HEK293 (cell line): ENCODE data around the gene PTPRG.

Experiments used
- CTCF ChIA-PET: fragments of 350-600 bp; formaldehyde crosslinking; extraction: SDS; loops from one replicate; lab custom pipeline; 2021; ENCODE audit warnings: antibody characterized with exemption; lab: Yijun Ruan, JAX
- POLR2A ChIA-PET: fragments of 300-600 bp; formaldehyde crosslinking; extraction: SDS; loops from one replicate; lab custom pipeline; 2020; ENCODE audit warnings: antibody characterized with exemption, inconsistent platforms; lab: Yijun Ruan, JAX
- H3K27ac ChIP-seq: fragments of 200-500 bp; sonication (Bioruptor generic); 2 replicates; pipeline ENCODE4 v1.5.1; 2014; ENCODE audit warnings: low read depth, low read length, control low read depth, inconsistent platforms; ENCODE audit errors: extremely low read depth
- H3K36me3 ChIP-seq, 2 experiments: fragments of 200-500 bp in 1 of 2; sonication (Bioruptor generic) in 1 of 2; 1 replicate in 1 of 2; 2 replicates in 1 of 2; pipeline ENCODE4 v1.5.1; 2014 to 2017; ENCODE audit warnings: inconsistent platforms in 2 of 2, low read length in 2 of 2; ENCODE audit not compliant: control insufficient read depth in 2 of 2, insufficient read depth in 1 of 2
- H3K4me1 ChIP-seq: fragments of 200-500 bp; sonication (Bioruptor generic); 2 replicates; pipeline ENCODE4 v1.5.1; 2014; ENCODE audit warnings: mild to moderate bottlenecking, low read length, inconsistent platforms; ENCODE audit not compliant: control insufficient read depth, insufficient read depth
- H3K4me3 ChIP-seq: 2 replicates; pipeline ENCODE4 v1.5.1; 2011; ENCODE audit warnings: low read depth, mild to moderate bottlenecking, control low read depth, low read length, moderate library complexity
- H3K9me3 ChIP-seq: fragments of 200-500 bp; sonication (Bioruptor generic); 2 replicates; pipeline ENCODE4 v1.5.1; 2014; ENCODE audit warnings: low read depth, low read length, inconsistent platforms; ENCODE audit not compliant: control insufficient read depth, insufficient read depth
- KLF10 ChIP-seq: fragments of 450-650 bp; IDR thresholded peaks from 2 replicates; pipeline ENCODE4 v1.5.1; 2018; ENCODE audit warnings: missing biosample characterization, mild to moderate bottlenecking, missing genetic modification characterization
- MZF1 ChIP-seq: fragments of 450-650 bp; formaldehyde crosslinking; IDR thresholded peaks from 2 replicates; pipeline ENCODE4 v1.5.1; 2017; ENCODE audit warnings: missing biosample characterization, missing genetic modification characterization, borderline replicate concordance
- SP7 ChIP-seq: fragments of 450-650 bp; formaldehyde crosslinking; IDR thresholded peaks from 2 replicates; pipeline ENCODE4 v1.5.1; 2016; ENCODE audit warnings: missing biosample characterization, missing genetic modification characterization
- TCF7L2 ChIP-seq: IDR thresholded peaks from 2 replicates; pipeline ENCODE4 v1.6.1; 2011; ENCODE audit warnings: low read depth, mild to moderate bottlenecking, inconsistent platforms, low read length, moderate library complexity, borderline replicate concordance
- TRIM28 ChIP-seq: IDR thresholded peaks from 2 replicates; pipeline ENCODE4 v1.6.1; 2011; ENCODE audit warnings: low read length, control low read depth, borderline replicate concordance
- ZBTB1 ChIP-seq: fragments of 450-650 bp; formaldehyde crosslinking; IDR thresholded peaks from 2 replicates; pipeline ENCODE4 v1.5.1; 2016; ENCODE audit warnings: missing biosample characterization, missing genetic modification characterization
- ZNF112 ChIP-seq: fragments of 450-650 bp; formaldehyde crosslinking; IDR thresholded peaks from 2 replicates; pipeline ENCODE4 v1.5.0; 2017; ENCODE audit warnings: missing biosample characterization, missing genetic modification characterization
- ZNF138 ChIP-seq: fragments of 450-650 bp; formaldehyde crosslinking; IDR thresholded peaks from 2 replicates; pipeline ENCODE4 v1.5.1; 2016; ENCODE audit warnings: missing biosample characterization, missing genetic modification characterization, borderline replicate concordance
- ZNF174 ChIP-seq: fragments of 450-650 bp; formaldehyde crosslinking; IDR thresholded peaks from 2 replicates; pipeline ENCODE4 v1.5.0; 2017; ENCODE audit warnings: missing biosample characterization, mild to moderate bottlenecking, missing genetic modification characterization
- ZNF214 ChIP-seq: fragments of 450-650 bp; formaldehyde crosslinking; IDR thresholded peaks from 2 replicates; pipeline ENCODE4 v1.5.1; 2017; ENCODE audit warnings: missing biosample characterization, mild to moderate bottlenecking, missing genetic modification characterization, borderline replicate concordance
- ZNF302 ChIP-seq: fragments of 450-650 bp; formaldehyde crosslinking; IDR thresholded peaks from 2 replicates; pipeline ENCODE4 v1.5.1; 2016; ENCODE audit warnings: missing biosample characterization, missing genetic modification characterization, low read depth
- ZNF521 ChIP-seq: fragments of 450-650 bp; formaldehyde crosslinking; IDR thresholded peaks from 2 replicates; pipeline ENCODE4 v1.5.1; 2017; ENCODE audit warnings: missing biosample characterization, mild to moderate bottlenecking, missing genetic modification characterization
- ZNF571 ChIP-seq: fragments of 450-650 bp; formaldehyde crosslinking; IDR thresholded peaks from 2 replicates; pipeline ENCODE4 v1.5.0; 2017; ENCODE audit warnings: missing biosample characterization, missing genetic modification characterization
- ZNF624 ChIP-seq: fragments of 450-650 bp; formaldehyde crosslinking; IDR thresholded peaks from 2 replicates; pipeline ENCODE4 v1.5.1; 2017; ENCODE audit warnings: missing biosample characterization, missing genetic modification characterization
- ZNF660 ChIP-seq: fragments of 450-650 bp; IDR thresholded peaks from 2 replicates; pipeline ENCODE4 v1.5.1; 2018; ENCODE audit warnings: missing biosample characterization, mild to moderate bottlenecking, missing genetic modification characterization
- ZNF747 ChIP-seq: fragments of 450-650 bp; formaldehyde crosslinking; IDR thresholded peaks from 2 replicates; pipeline ENCODE4 v1.5.1; 2016; ENCODE audit warnings: missing biosample characterization, missing genetic modification characterization
- ZNF76 ChIP-seq: fragments of 450-650 bp; formaldehyde crosslinking; IDR thresholded peaks from 2 replicates; pipeline ENCODE4; 2016; ENCODE audit warnings: low read depth, missing biosample characterization, missing genetic modification characterization, borderline replicate concordance
- ZNF776 ChIP-seq: fragments of 450-650 bp; formaldehyde crosslinking; IDR thresholded peaks from 2 replicates; pipeline ENCODE4 v1.5.0; 2017; ENCODE audit warnings: missing biosample characterization, missing genetic modification characterization, borderline replicate concordance
- TF ChIP-seq, protein P1 (sequence below): fragments of 450-650 bp; formaldehyde crosslinking; IDR thresholded peaks from 2 replicates; pipeline ENCODE4 v1.5.1; 2016; ENCODE audit warnings: missing biosample characterization, missing genetic modification characterization
- TF ChIP-seq, protein P2 (sequence below): fragments of 450-650 bp; formaldehyde crosslinking; IDR thresholded peaks from 2 replicates; pipeline ENCODE4 v1.5.1; 2017; ENCODE audit warnings: missing biosample characterization, missing genetic modification characterization
- TF ChIP-seq, protein P3 (sequence below): fragments of 450-650 bp; IDR thresholded peaks from 2 replicates; pipeline ENCODE4 v1.5.1; 2018; ENCODE audit warnings: missing biosample characterization, missing genetic modification characterization

PTPRG gene

DNA sequence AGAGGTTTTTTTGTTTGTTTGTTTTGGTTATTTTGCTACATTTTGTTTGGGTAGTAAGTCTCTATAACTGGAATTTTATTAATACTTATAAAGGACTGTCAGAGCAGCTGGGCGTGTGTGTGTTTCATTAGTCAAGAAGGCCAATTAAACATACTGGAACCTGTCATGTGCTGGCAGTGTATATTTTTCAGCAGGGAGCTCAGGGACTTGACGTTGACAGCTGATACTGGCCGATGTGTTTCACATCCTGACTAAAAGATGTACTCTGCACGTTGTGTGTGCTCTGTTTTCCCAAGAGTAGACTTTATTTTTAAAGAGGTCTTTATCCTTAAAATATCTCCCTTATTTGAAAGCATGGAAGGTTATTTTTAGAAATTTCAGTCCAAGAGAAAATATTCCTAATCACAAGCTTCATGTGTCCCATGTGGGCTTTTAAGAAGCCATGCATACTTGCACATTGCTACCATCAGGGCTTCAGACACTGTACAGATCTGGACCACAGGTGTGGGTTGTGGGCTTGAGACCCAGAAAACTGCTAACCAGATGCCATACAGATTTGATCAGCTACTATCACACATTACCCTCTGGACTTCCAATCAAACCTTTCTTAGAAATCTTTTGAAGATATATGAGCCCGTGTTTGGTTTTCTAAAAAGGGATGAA lies 676.0 kb downstream of the PTPRG start (continued):
- TF ChIP-seq ZNF660 (no peak), ZNF214 (no peak)
- TF ChIP-seq, protein P1, sequence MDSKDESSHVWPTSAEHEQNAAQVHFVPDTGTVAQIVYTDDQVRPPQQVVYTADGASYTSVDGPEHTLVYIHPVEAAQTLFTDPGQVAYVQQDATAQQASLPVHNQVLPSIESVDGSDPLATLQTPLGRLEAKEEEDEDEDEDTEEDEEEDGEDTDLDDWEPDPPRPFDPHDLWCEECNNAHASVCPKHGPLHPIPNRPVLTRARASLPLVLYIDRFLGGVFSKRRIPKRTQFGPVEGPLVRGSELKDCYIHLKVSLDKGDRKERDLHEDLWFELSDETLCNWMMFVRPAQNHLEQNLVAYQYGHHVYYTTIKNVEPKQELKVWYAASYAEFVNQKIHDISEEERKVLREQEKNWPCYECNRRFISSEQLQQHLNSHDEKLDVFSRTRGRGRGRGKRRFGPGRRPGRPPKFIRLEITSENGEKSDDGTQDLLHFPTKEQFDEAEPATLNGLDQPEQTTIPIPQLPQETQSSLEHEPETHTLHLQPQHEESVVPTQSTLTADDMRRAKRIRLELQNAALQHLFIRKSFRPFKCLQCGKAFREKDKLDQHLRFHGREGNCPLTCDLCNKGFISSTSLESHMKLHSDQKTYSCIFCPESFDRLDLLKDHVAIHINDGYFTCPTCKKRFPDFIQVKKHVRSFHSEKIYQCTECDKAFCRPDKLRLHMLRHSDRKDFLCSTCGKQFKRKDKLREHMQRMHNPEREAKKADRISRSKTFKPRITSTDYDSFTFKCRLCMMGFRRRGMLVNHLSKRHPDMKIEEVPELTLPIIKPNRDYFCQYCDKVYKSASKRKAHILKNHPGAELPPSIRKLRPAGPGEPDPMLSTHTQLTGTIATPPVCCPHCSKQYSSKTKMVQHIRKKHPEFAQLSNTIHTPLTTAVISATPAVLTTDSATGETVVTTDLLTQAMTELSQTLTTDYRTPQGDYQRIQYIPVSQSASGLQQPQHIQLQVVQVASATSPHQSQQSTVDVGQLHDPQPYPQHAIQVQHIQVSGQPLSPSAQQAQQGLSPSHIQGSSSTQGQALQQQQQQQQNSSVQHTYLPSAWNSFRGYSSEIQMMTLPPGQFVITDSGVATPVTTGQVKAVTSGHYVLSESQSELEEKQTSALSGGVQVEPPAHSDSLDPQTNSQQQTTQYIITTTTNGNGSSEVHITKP (tag by site-specific recombination) = no peak

DNA sequence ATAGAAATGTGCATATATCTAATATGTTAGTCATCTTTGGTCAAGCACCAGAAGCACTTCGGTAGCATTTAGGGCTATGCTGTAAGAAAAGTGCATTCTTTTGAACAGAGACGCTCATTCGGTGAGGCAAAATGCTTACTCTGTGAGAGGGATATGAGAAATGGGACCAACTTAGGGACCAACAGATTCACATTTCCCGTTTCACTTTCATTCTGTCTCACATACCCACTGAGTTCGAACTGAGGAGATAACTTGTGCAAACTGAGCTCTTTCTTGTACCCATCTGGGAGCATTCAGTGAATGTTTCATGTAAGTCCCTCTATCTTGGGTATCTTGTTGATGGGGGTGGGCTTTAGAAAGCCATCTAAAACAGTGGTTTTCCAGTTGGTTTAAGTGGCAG lies 676.6 kb downstream of the PTPRG start:
- Histone ChIP-seq H3K4me3 (no peak overlapping the region), H3K4me1 (no peaks in the 10 kb centered on the region), H3K36me3 (no peaks in the 10 kb centered on the region), H3K27ac (no peak overlapping the region), H3K9me3 (no peaks in the 10 kb centered on the region)
- ChIA-PET POLR2A (no interaction called here), CTCF (interaction anchor here (0.6 to 0.9 kb wide), 2 partner anchors 8 to 64 kb away, joined by 3 read pairs; no protein-coding TSS in a partner anchor)
- TF ChIP-seq ZNF76 (tag by site-specific recombination) (no peak), SP7 (tag by site-specific recombination) (no peak), ZNF624 (tag by site-specific recombination) (no peak), ZNF214 (no peak), KLF10 (no peak), TRIM28 (no peak), ZNF174 (tag by site-specific recombination) (no peak), ZNF112 (tag by site-specific recombination) (no peak), ZNF776 (no peak), ZNF521 (tag by site-specific recombination) (no peak), ZNF747 (tag by site-specific recombination) (no peak), ZBTB1 (tag by site-specific recombination) (no peak), ZNF302 (tag by site-specific recombination) (no peak), MZF1 (tag by site-specific recombination) (no peak), ZNF138 (tag by site-specific recombination) (no peak), ZNF571 (tag by site-specific recombination) (no peak), TCF7L2 (no peak)
- TF ChIP-seq, protein P2, sequence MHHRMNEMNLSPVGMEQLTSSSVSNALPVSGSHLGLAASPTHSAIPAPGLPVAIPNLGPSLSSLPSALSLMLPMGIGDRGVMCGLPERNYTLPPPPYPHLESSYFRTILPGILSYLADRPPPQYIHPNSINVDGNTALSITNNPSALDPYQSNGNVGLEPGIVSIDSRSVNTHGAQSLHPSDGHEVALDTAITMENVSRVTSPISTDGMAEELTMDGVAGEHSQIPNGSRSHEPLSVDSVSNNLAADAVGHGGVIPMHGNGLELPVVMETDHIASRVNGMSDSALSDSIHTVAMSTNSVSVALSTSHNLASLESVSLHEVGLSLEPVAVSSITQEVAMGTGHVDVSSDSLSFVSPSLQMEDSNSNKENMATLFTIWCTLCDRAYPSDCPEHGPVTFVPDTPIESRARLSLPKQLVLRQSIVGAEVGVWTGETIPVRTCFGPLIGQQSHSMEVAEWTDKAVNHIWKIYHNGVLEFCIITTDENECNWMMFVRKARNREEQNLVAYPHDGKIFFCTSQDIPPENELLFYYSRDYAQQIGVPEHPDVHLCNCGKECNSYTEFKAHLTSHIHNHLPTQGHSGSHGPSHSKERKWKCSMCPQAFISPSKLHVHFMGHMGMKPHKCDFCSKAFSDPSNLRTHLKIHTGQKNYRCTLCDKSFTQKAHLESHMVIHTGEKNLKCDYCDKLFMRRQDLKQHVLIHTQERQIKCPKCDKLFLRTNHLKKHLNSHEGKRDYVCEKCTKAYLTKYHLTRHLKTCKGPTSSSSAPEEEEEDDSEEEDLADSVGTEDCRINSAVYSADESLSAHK (tag by site-specific recombination) = no peak
- TF ChIP-seq, protein P3, sequence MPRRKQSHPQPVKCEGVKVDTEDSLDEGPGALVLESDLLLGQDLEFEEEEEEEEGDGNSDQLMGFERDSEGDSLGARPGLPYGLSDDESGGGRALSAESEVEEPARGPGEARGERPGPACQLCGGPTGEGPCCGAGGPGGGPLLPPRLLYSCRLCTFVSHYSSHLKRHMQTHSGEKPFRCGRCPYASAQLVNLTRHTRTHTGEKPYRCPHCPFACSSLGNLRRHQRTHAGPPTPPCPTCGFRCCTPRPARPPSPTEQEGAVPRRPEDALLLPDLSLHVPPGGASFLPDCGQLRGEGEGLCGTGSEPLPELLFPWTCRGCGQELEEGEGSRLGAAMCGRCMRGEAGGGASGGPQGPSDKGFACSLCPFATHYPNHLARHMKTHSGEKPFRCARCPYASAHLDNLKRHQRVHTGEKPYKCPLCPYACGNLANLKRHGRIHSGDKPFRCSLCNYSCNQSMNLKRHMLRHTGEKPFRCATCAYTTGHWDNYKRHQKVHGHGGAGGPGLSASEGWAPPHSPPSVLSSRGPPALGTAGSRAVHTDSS (tag by site-specific recombination) = no peak
- TF ChIP-seq, all 188 proteins: peak for 0
